ENCODE data around the gene ATXN7.

Gene ATXN7

GRCh38 chr3:64033069-64033468, 169.4 kb downstream of the ATXN7 start:
- Histone ChIP-seq H3K4me1 (ENCODE audit: insufficient read depth, low read length, poor library complexity, severe bottlenecking) (no peaks in the 10 kb centered on the region), H3K9me3 (ENCODE audit: insufficient read depth, low read depth, low read length) (0 out of 2 replicates have a peak, but pooled peaks cover 3% of the 10 kb centered on the region), H2AFZ (ENCODE audit: low read length) (no peak overlapping the region), H3K79me2 (ENCODE audit: insufficient read depth, low read length) (no peaks in the 10 kb centered on the region), H3K4me2 (ENCODE audit: low read depth, low read length, poor library complexity, severe bottlenecking) (no peak overlapping the region), H3K9me2 (replicated peaks; ENCODE audit: low read depth, low read length) (no peaks in the 10 kb centered on the region), H3F3A (ENCODE audit: low read depth) (no peaks in the 10 kb centered on the region), H3K27me3 (ENCODE audit: insufficient read depth, low read length, poor library complexity, severe bottlenecking) (no peaks in the 10 kb centered on the region), H4K20me1 (ENCODE audit: insufficient read depth, low read length, poor library complexity, severe bottlenecking) (no peaks in the 10 kb centered on the region), H3K4me3 (ENCODE audit: low read length, poor library complexity, severe bottlenecking) (no peak overlapping the region), H3K36me3 (ENCODE audit: insufficient read depth, low read length) (no peaks in the 10 kb centered on the region), H3K9ac (ENCODE audit: low read depth, low read length, poor library complexity, severe bottlenecking) (no peak overlapping the region)
- TF ChIP-seq EZH2phosphoT487 (IDR thresholded peaks at IDR 0.05; ENCODE audit: borderline replicate concordance) = no peak
- no peak for TF ChIP-seq CTCF (conservative IDR thresholded peaks at IDR 0.05; ENCODE audit: low read length)

GRCh38 chr3:64037084-64037483, 173.4 kb downstream of the ATXN7 start:
- Histone ChIP-seq H2AFZ (ENCODE audit: low read length) (no peak overlapping the region), H3K4me3 (ENCODE audit: low read length, poor library complexity, severe bottlenecking) (no peak overlapping the region), H3K9me3 (ENCODE audit: insufficient read depth, low read depth, low read length) (0 out of 2 replicates have a peak, but pooled peaks cover 3% of the 10 kb centered on the region), H3F3A (ENCODE audit: low read depth) (no peaks in the 10 kb centered on the region), H3K4me2 (ENCODE audit: low read depth, low read length, poor library complexity, severe bottlenecking) (no peak overlapping the region), H3K36me3 (ENCODE audit: insufficient read depth, low read length) (no peaks in the 10 kb centered on the region), H3K9me2 (replicated peaks; ENCODE audit: low read depth, low read length) (no peaks in the 10 kb centered on the region), H3K79me2 (ENCODE audit: insufficient read depth, low read length) (no peaks in the 10 kb centered on the region), H3K4me1 (ENCODE audit: insufficient read depth, low read length, poor library complexity, severe bottlenecking) (no peaks in the 10 kb centered on the region), H4K20me1 (ENCODE audit: insufficient read depth, low read length, poor library complexity, severe bottlenecking) (no peaks in the 10 kb centered on the region), H3K9ac (ENCODE audit: low read depth, low read length, poor library complexity, severe bottlenecking) (no peak overlapping the region), H3K27me3 (ENCODE audit: insufficient read depth, low read length, poor library complexity, severe bottlenecking) (no peaks in the 10 kb centered on the region)
- TF ChIP-seq CTCF (conservative IDR thresholded peaks at IDR 0.05; ENCODE audit: low read length) (no peak), EZH2phosphoT487 (IDR thresholded peaks at IDR 0.05; ENCODE audit: borderline replicate concordance) (no peak)

DNA sequence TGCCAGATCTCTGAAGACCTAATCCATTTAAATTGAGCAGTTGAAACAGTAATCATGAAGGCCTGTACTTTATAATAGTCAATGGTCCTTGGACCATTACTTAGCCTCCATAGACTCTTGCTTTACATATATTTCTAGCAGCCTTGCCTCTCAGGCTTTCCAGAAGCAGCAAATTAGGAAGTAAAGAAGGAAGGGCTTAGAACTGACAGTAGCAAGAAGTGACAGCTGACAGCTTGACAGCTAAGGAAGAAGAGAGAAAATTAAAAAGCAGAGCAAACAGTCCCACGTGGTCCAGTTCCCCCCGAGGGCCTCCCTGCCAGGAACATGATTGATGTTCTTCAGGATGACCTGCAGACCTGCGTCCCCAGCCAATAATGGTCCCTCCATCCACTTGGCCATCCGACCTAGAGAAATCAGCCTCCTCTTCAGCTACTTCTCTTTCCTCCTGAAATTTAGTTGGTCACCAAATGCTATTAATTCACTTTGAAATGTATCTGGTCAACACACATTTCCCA, 174.6 kb downstream of the ATXN7 start:
- no peaks in the 10 kb centered on the region for H3K79me2 ChIP-seq (ENCODE audit: insufficient read depth, low read length)
- no peak overlapping the region for H3K4me2 ChIP-seq (ENCODE audit: low read depth, low read length, poor library complexity, severe bottlenecking)
- H3K9me2 ChIP-seq (replicated peaks; ENCODE audit: low read depth, low read length) = no peaks in the 10 kb centered on the region
- H3K9me3 ChIP-seq (ENCODE audit: insufficient read depth, low read depth, low read length) = 0 out of 2 replicates have a peak, but pooled peaks cover 3% of the 10 kb centered on the region
- no peaks in the 10 kb centered on the region for H3K27me3 ChIP-seq (ENCODE audit: insufficient read depth, low read length, poor library complexity, severe bottlenecking)
- no peaks in the 10 kb centered on the region for H3K4me1 ChIP-seq (ENCODE audit: insufficient read depth, low read length, poor library complexity, severe bottlenecking)
- no peak overlapping the region for H3K9ac ChIP-seq (ENCODE audit: low read depth, low read length, poor library complexity, severe bottlenecking)
- no peak overlapping the region for H2AFZ ChIP-seq (ENCODE audit: low read length)
- no peak overlapping the region for H3K4me3 ChIP-seq (ENCODE audit: low read length, poor library complexity, severe bottlenecking)
- H4K20me1 ChIP-seq (ENCODE audit: insufficient read depth, low read length, poor library complexity, severe bottlenecking) = no peaks in the 10 kb centered on the region
- TF ChIP-seq EZH2phosphoT487 (IDR thresholded peaks at IDR 0.05; ENCODE audit: borderline replicate concordance) (no peak), CTCF (conservative IDR thresholded peaks at IDR 0.05; ENCODE audit: low read length) (no peak)
- H3K36me3 ChIP-seq (ENCODE audit: insufficient read depth, low read length) = no peaks in the 10 kb centered on the region
- no peaks in the 10 kb centered on the region for H3F3A ChIP-seq (ENCODE audit: low read depth)

Data from Loucy (cell line).